NCI-H2029 (cell line): ENCODE measurements around the gene ARFIP2.
"Not testable (repeated sequence)": the region's sequence is repeated elsewhere in the genome, so short reads cannot be mapped to it uniquely, and the experiment has no call there.

ENCODE experiments used
- DNase-seq: peaks from one replicate; lab custom pipeline; 2025; lab: John Stamatoyannopoulos, UW

Gene ARFIP2

GRCh38 chr11:6481012-6481923 is at the start of gene ARFIP2, which contains the start of gene TIMM10B:
Gene ARFIP2, minus strand, starts transcription at chr11:6481331. Its CDS starts 910 bp downstream, at chr11:6480421.
Gene TIMM10B, plus strand, starts transcription at chr11:6481501. Its CDS starts 16 bp downstream, at chr11:6481517.
- peak; percentile 98 for DNase-seq

GRCh38 chr11:6530848-6531247 is 49.7 kb upstream of the ARFIP2 start:
- no peak for DNase-seq

GRCh38 chr11:6529266-6529665 is 48.1 kb upstream of the ARFIP2 start:
- no peak for DNase-seq

- DNase-seq, result no peak
These were observed 45.4 kb upstream of the ARFIP2 start for GRCh38 chr11:6526411-6527135.

- no peak for DNase-seq
These were observed 42.1 kb upstream of the ARFIP2 start for GRCh38 chr11:6523253-6523652.

- DNase-seq, result not testable (repeated sequence)
These were observed 40.8 kb upstream of the ARFIP2 start for GRCh38 chr11:6521946-6522345.

GRCh38 chr11:6520265-6520664 is 39.1 kb upstream of the ARFIP2 start:
- DNase-seq, result no peak

- no peak for DNase-seq
These were observed 35.7 kb upstream of the ARFIP2 start for GRCh38 chr11:6516865-6517264.

GRCh38 chr11:6505577-6506240 is 24.6 kb upstream of the ARFIP2 start:
- peak; percentile 61 for DNase-seq

- no peak for DNase-seq
These were observed 23.0 kb upstream of the ARFIP2 start for GRCh38 chr11:6504166-6504565.

- no peak for DNase-seq
These were observed 21.3 kb upstream of the ARFIP2 start for GRCh38 chr11:6502382-6502781.

GRCh38 chr11:6498544-6498943 is 17.4 kb upstream of the ARFIP2 start:
- DNase-seq, result no peak

- DNase-seq, result no peak
These were observed 17.0 kb upstream of the ARFIP2 start for GRCh38 chr11:6498121-6498520.

GRCh38 chr11:6497069-6497839 is 16.1 kb upstream of the ARFIP2 start, which contains the start of gene DNHD1:
Gene DNHD1, plus strand, starts transcription at chr11:6497280. Its CDS starts 936 bp downstream, at chr11:6498216.
- DNase-seq, result no peak

- no peak for DNase-seq
These were observed 8.2 kb upstream of the ARFIP2 start for GRCh38 chr11:6489306-6489705.

GRCh38 chr11:6488821-6489220 is 7.7 kb upstream of the ARFIP2 start:
- no peak for DNase-seq

GRCh38 chr11:6488342-6488741 is 7.2 kb upstream of the ARFIP2 start:
- no peak for DNase-seq

GRCh38 chr11:6486938-6487337 is 5.8 kb upstream of the ARFIP2 start:
- DNase-seq, result no peak

- no peak for DNase-seq
These were observed 5.1 kb upstream of the ARFIP2 start for GRCh38 chr11:6486256-6486655.

- no peak for DNase-seq
These were observed 4.5 kb upstream of the ARFIP2 start for GRCh38 chr11:6485661-6486060.

- DNase-seq, result no peak
These were observed 1.9 kb upstream of the ARFIP2 start for GRCh38 chr11:6483015-6483414.

- no peak for DNase-seq
These were observed 1.3 kb upstream of the ARFIP2 start for GRCh38 chr11:6482441-6482840.
